Tibial nerve (tissue), 4 donors: ENCODE results near the gene PPP4R1. TPM values are rescaled to one million over a fixed set of nuclear protein-coding genes. Genes with fewer than 3 reads are reported as not detected.

ENCODE experiments used
- DNase-seq, 2 donors: peaks; one replicate each; pipeline ENCODE4 v3.0.0-alpha.2; 2019; ENCODE audit warnings: low spot score in 2 of 2
- H3K27ac ChIP-seq, 4 donors: fragments of 200-600 bp; sonication (generic) in 3 of 4; one replicate each; pipeline ENCODE4 v1.5.1; 2017 to 2019; ENCODE audit warnings: mild to moderate bottlenecking in 1 of 4
- H3K27me3 ChIP-seq, 2 donors: fragments of 200-600 bp; sonication (generic) in 1 of 2; one replicate each; pipeline versions ENCODE4 v1.5.1 to v1.6.0; 2017 to 2019
- H3K36me3 ChIP-seq, 3 donors: fragments of 200-600 bp; sonication (generic); one replicate each; pipeline ENCODE4 v1.5.1; 2018 to 2019
- H3K4me1 ChIP-seq, 4 donors: fragments of 200-600 bp; sonication (generic) in 3 of 4; one replicate each; pipeline ENCODE4 v1.5.1; 2017 to 2019
- H3K4me3 ChIP-seq, 4 donors: fragments of 200-600 bp; sonication (generic) in 3 of 4; one replicate each; pipeline ENCODE4 v1.5.1; 2017 to 2019; ENCODE audit warnings: mild to moderate bottlenecking in 1 of 4, moderate library complexity in 1 of 4
- H3K9me3 ChIP-seq, 4 donors: fragments of 200-600 bp; sonication (generic) in 3 of 4; one replicate each; pipeline ENCODE4 v1.5.1; 2017 to 2019
- CTCF ChIP-seq, 5 experiments: fragments of 200-600 bp in 3 of 5; fragments of 450-650 bp in 2 of 5; sonication (generic) in 3 of 5; IDR thresholded peaks; one replicate each; pipeline ENCODE4 v1.5.1; 2016 to 2019; ENCODE audit warnings: antibody characterized with exemption in 5 of 5, mild to moderate bottlenecking in 3 of 5, moderate library complexity in 2 of 5
- EP300 ChIP-seq, 2 donors: sonication (generic); formaldehyde crosslinking; IDR thresholded peaks; one replicate each; pipeline ENCODE4 v1.6.1; 2017; ENCODE audit warnings: antibody characterized with exemption in 2 of 2, mild to moderate bottlenecking in 1 of 2
- POLR2A ChIP-seq, 2 donors: fragments of 450-650 bp; IDR thresholded peaks; one replicate each; pipeline ENCODE4 v1.6.1; 2017; ENCODE audit warnings: antibody characterized with exemption in 2 of 2, mild to moderate bottlenecking in 2 of 2, moderate library complexity in 2 of 2
- WGBS, 2 donors: methylation state at CpG; one replicate each; pipeline ENCODE4 v1.1.5; 2018; 5-methylcytosine and 5-hydroxymethylcytosine counted together
- total RNA-seq, 4 donors: library from RNA; depleted of rRNA; stranded (reverse); fragments of >200 nt; gene quantifications; one replicate each; pipeline ENCODE4 v1.1.0, GENCODE V29; 2016

Gene PPP4R1
- total RNA-seq, 4 donors from 2014 or later = 97.7 to 124 (median 102) TPM

- Histone ChIP-seq H3K27me3 (no peaks in the 10 kb centered on the region), H3K36me3 (peaks cover 4 to 92% (median 18%) of the 10 kb centered on the region in 3 donors), H3K4me3 (no peak overlapping the region), H3K9me3 (no peaks in the 10 kb centered on the region), H3K4me1 (peaks cover 0 to 6% (median 0%) of the 10 kb centered on the region in 4 donors), H3K27ac (no peak overlapping the region)
- no peak for DNase-seq
- WGBS, 2 donors = 92% methylated on average over 6 of the region's 6 CpGs
- no peak for TF ChIP-seq POLR2A (IDR thresholded peaks at IDR 0.05)
- TF ChIP-seq CTCF (IDR thresholded peaks at IDR 0.05) = no peak
- TF ChIP-seq EP300 (IDR thresholded peaks at IDR 0.05) = no peak
These were observed 83.9 kb downstream of the PPP4R1 start for GRCh38 chr18:9530226-9531009.

GRCh38 chr18:9526458-9526857 lies 87.9 kb downstream of the PPP4R1 start:
- no peaks in the 10 kb centered on the region for H3K27me3 ChIP-seq
- DNase-seq = no peak
- H3K36me3 ChIP-seq = peaks cover 0 to 84% (median 0%) of the 10 kb centered on the region in 3 donors
- TF ChIP-seq EP300 (IDR thresholded peaks at IDR 0.05) (no peak), POLR2A (IDR thresholded peaks at IDR 0.05) (no peak), CTCF (IDR thresholded peaks at IDR 0.05) (no peak)
- no peaks in the 10 kb centered on the region for H3K4me1 ChIP-seq
- no peak overlapping the region for H3K27ac ChIP-seq
- H3K9me3 ChIP-seq = no peaks in the 10 kb centered on the region
- no peak overlapping the region for H3K4me3 ChIP-seq

- 87 to 92% methylated on average over 6 of the region's 6 CpGs for WGBS, 2 donors
- Histone ChIP-seq H3K9me3 (no peaks in the 10 kb centered on the region), H3K27me3 (no peaks in the 10 kb centered on the region), H3K36me3 (peaks cover 0 to 65% (median 0%) of the 10 kb centered on the region in 3 donors), H3K4me3 (no peak overlapping the region), H3K4me1 (peaks cover 0 to 19% (median 0%) of the 10 kb centered on the region in 4 donors), H3K27ac (no peak overlapping the region)
- TF ChIP-seq CTCF (IDR thresholded peaks at IDR 0.05) = no peak
- no peak for TF ChIP-seq POLR2A (IDR thresholded peaks at IDR 0.05)
- no peak for TF ChIP-seq EP300 (IDR thresholded peaks at IDR 0.05)
- DNase-seq = no peak
These were observed 91.4 kb downstream of the PPP4R1 start for GRCh38 chr18:9522952-9523351.

- DNase-seq = no peak
- H3K27me3 ChIP-seq = no peaks in the 10 kb centered on the region
- TF ChIP-seq EP300 (IDR thresholded peaks at IDR 0.05) (no peak), CTCF (IDR thresholded peaks at IDR 0.05) (no peak), POLR2A (IDR thresholded peaks at IDR 0.05) (no peak)
These were observed 92.6 kb downstream of the PPP4R1 start for GRCh38 chr18:9521770-9522169.

GRCh38 chr18:9520666-9521065 lies 93.7 kb downstream of the PPP4R1 start:
- no peak overlapping the region for H3K27ac ChIP-seq
- 84 to 86% methylated on average over 3 of the region's 3 CpGs for WGBS, 2 donors

More at GRCh38 chr18:9521770-9522169, 92.6 kb downstream of the PPP4R1 start:
- H3K4me1 ChIP-seq = peaks cover 0 to 27% (median 0%) of the 10 kb centered on the region in 4 donors
- no peak overlapping the region for H3K4me3 ChIP-seq
- H3K9me3 ChIP-seq = no peaks in the 10 kb centered on the region
- H3K27ac ChIP-seq = no peak overlapping the region
- peaks cover 0 to 65% (median 0%) of the 10 kb centered on the region in 3 donors for H3K36me3 ChIP-seq
- WGBS, 2 donors = 82 to 91% methylated on average over 7 of the region's 7 CpGs

More at GRCh38 chr18:9520666-9521065, 93.7 kb downstream of the PPP4R1 start:
- no peaks in the 10 kb centered on the region for H3K9me3 ChIP-seq
- H3K27me3 ChIP-seq = no peaks in the 10 kb centered on the region
- peaks cover 0 to 38% (median 2%) of the 10 kb centered on the region in 4 donors for H3K4me1 ChIP-seq
- DNase-seq = no peak
- H3K4me3 ChIP-seq = no peak overlapping the region
- TF ChIP-seq CTCF (IDR thresholded peaks at IDR 0.05) (no peak), POLR2A (IDR thresholded peaks at IDR 0.05) (no peak), EP300 (IDR thresholded peaks at IDR 0.05) (no peak)
- peaks cover 0 to 54% (median 0%) of the 10 kb centered on the region in 3 donors for H3K36me3 ChIP-seq
